Ovary (tissue), 9 donors: Measurements from ENCODE around the gene ISCA2. TPM values are rescaled to one million over a fixed set of nuclear protein-coding genes. Genes with fewer than 3 reads are reported as not detected.

Source experiments
- DNase-seq, 5 donors: peaks; one replicate each; pipeline ENCODE4 v3.0.0-alpha.2; 2019 to 2020
- H3K27ac ChIP-seq, 2 donors: fragments of 200-600 bp; one replicate each; pipeline versions ENCODE4 v1.5.1 to v1.8.0; 2019 to 2022
- H3K27me3 ChIP-seq: fragments of 200-600 bp; one replicate; pipeline ENCODE4 v1.8.0; 2022
- H3K36me3 ChIP-seq: fragments of 200-600 bp; sonication (generic); one replicate; pipeline ENCODE4 v1.5.1; 2019
- H3K4me1 ChIP-seq: one replicate; pipeline ENCODE4 v1.8.1; 2013; ENCODE audit warnings: mild to moderate bottlenecking, moderate library complexity; ENCODE audit not compliant: insufficient read depth
- H3K4me3 ChIP-seq: fragments of 200-600 bp; sonication (generic); one replicate; pipeline ENCODE4 v1.5.1; 2017
- H3K9me3 ChIP-seq, 2 donors: fragments of 200-600 bp in 1 of 2; sonication (generic) in 1 of 2; one replicate each; pipeline versions ENCODE4 v1.5.1 to v1.8.1; 2013 to 2019; ENCODE audit warnings: mild to moderate bottlenecking in 1 of 2, moderate library complexity in 1 of 2
- CTCF ChIP-seq, 3 donors: fragments of 450-650 bp in 2 of 3; fragments of 200-600 bp in 1 of 3; IDR thresholded peaks; one replicate each; pipeline versions ENCODE4 v1.5.1 to v1.8.0; 2016 to 2022; ENCODE audit warnings: antibody characterized with exemption in 3 of 3, mild to moderate bottlenecking in 1 of 3
- EP300 ChIP-seq: sonication (generic); formaldehyde crosslinking; IDR thresholded peaks from one replicate; pipeline ENCODE4 v1.6.1; 2017; ENCODE audit warnings: antibody characterized with exemption
- POLR2A ChIP-seq: fragments of 450-650 bp; IDR thresholded peaks from one replicate; pipeline ENCODE4 v1.6.1; 2017; ENCODE audit warnings: antibody characterized with exemption, mild to moderate bottlenecking, moderate library complexity
- WGBS, 3 donors: extraction: QIAGEN DNeasy Blood & Tissue Kit in 1 of 3; methylation state at CpG; one replicate each; pipeline versions ENCODE4 v1.1.5 to v1.1.7; 2013 to 2017; 5-methylcytosine and 5-hydroxymethylcytosine counted together
- intact Hi-C, 4 donors: fragments of 100-400 bp; cut with DNase I; formaldehyde crosslinking; loops; one replicate each; pipeline versions ENCODE4 v1.11.0 to v1.15.1; 2022 to 2023
- polyA plus RNA-seq, 2 donors: library from polyadenylated mRNA; stranded (reverse); fragments of 200-250 nt in 1 of 2; fragments of 350-450 nt in 1 of 2; fragmentation: Illumina TruSeq in 1 of 2; extraction: RNeasy Lipid Tissue Mini Kit (QIAGEN cat#74804) in 1 of 2; gene quantifications; one replicate each; pipeline ENCODE4 v1.2.3, GENCODE V29; 2013 to 2014
- total RNA-seq, 7 donors: library from RNA; depleted of rRNA in 2 of 7; stranded (reverse); fragments of >200 nt in 2 of 7; fragmentation: NEBNext Ultra II Directional in 3 of 7; extraction: Animal tissue kit (Norgen Biotek cat#: 25700) in 3 of 7; gene quantifications; one replicate each; pipeline versions ENCODE4 v1.1.0 to v1.2.4, GENCODE V29; 2016 to 2023
- donor health status: DM: no; HTN: no; CAD: no; lungs with moderate emphysema.
- donor health status: DM: no; HTN: no; CAD: no.
- donor health status: Bipolar disorder and iron deficiency.
- donor health status: DM: yes; HTN: yes; CAD: no.
- donor health status: DM: no; HTN: no; CAD: no.
- donor health status: DM: yes; HTN: yes; CAD: no.

The ISCA2 gene
- total and polyA plus RNA-seq, 9 donors, result 11.7 to 47.4 (median 26.9) TPM

DNA sequence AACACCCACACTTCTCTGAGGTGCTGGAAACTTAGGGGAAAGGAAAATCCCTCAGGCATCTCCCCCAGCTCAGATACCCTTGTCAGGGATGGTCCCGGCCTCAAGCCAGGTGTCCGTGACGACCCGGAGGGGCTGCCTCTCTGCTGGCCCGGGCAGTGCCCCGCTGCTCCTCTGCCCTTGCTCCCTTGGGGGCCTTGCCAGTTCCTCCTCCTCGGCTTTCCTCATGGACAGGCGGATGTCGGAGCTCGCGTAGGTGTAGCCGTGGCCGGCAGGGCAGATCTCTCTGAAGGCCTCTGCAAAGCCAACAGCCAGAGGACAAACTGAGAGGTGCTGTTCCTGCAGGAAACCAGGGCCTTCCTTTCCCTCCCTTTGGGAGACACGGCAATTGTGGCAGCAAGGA lies 34.8 kb downstream of the ISCA2 start:
- intact Hi-C loops, result no loop called here
- Histone ChIP-seq H3K36me3 (no peaks in the 10 kb centered on the region), H3K4me1 (peaks cover 14% of the 10 kb centered on the region), H3K4me3 (no peak overlapping the region), H3K9me3 (no peaks in the 10 kb centered on the region), H3K27ac (no peak overlapping the region), H3K27me3 (no peaks in the 10 kb centered on the region)
- TF ChIP-seq POLR2A (no peak), CTCF (IDR thresholded peaks at IDR 0.05) (no peak), EP300 (no peak)
- DNase-seq, result no peak
- WGBS, 3 donors, result 84 to 89% (median 85%) methylated on average over 14 of the region's 14 CpGs

DNA sequence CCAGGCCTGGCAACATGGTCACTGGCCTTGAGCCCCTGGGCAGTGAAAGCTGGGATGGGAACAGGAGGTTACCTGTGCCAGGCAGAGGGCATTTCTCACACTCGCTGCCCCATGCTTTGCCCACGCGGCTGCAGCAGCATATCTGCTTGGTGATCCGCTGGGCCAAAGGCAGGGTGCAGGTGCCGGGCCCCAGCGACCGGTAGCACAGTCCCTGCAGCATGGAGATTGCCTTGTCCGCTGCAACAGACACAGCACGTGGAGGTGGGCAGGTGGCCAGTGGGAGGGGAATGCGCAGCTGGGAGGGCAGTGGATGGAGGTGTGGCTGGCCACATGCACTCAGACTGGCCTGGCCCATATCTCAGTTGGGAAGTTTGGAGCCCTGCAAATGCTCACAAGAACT lies 35.3 kb downstream of the ISCA2 start:
- H3K27me3 ChIP-seq, result no peaks in the 10 kb centered on the region
- 74 to 80% (median 77%) methylated on average over 10 of the region's 10 CpGs for WGBS, 3 donors
- intact Hi-C loops, result no loop called here
- H3K4me1 ChIP-seq, result peaks cover 14% of the 10 kb centered on the region
- no peak for DNase-seq
- H3K4me3 ChIP-seq, result no peak overlapping the region
- no peaks in the 10 kb centered on the region for H3K36me3 ChIP-seq
- no peak overlapping the region for H3K27ac ChIP-seq
- no peaks in the 10 kb centered on the region for H3K9me3 ChIP-seq
- TF ChIP-seq EP300 (no peak), POLR2A (no peak), CTCF (IDR thresholded peaks at IDR 0.05) (no peak)

- DNase-seq, result no peak
- no peaks in the 10 kb centered on the region for H3K9me3 ChIP-seq
- intact Hi-C loops, result no loop called here
- no peaks in the 10 kb centered on the region for H3K4me1 ChIP-seq
- 88 to 96% (median 92%) methylated on average over 3 of the region's 3 CpGs for WGBS, 3 donors
- no peaks in the 10 kb centered on the region for H3K27me3 ChIP-seq
- H3K27ac ChIP-seq, result no peak overlapping the region
- TF ChIP-seq POLR2A (no peak), CTCF (IDR thresholded peaks at IDR 0.05) (no peak), EP300 (no peak)
- no peak overlapping the region for H3K4me3 ChIP-seq
- H3K36me3 ChIP-seq, result no peaks in the 10 kb centered on the region
These were observed 37.4 kb downstream of the ISCA2 start for GRCh38 chr14:74531006-74531405.

GRCh38 chr14:74531467-74531866 lies 37.9 kb downstream of the ISCA2 start:
- no peak for DNase-seq

More at GRCh38 chr14:74531467-74531866, 37.9 kb downstream of the ISCA2 start:
- WGBS, 3 donors, result 58 to 61% (median 58%) methylated on average over 5 of the region's 5 CpGs
- Histone ChIP-seq H3K36me3 (no peaks in the 10 kb centered on the region), H3K27me3 (no peaks in the 10 kb centered on the region), H3K9me3 (no peaks in the 10 kb centered on the region), H3K27ac (no peak overlapping the region), H3K4me1 (no peaks in the 10 kb centered on the region), H3K4me3 (no peak overlapping the region)
- intact Hi-C loops, result no loop called here
- TF ChIP-seq CTCF (IDR thresholded peaks at IDR 0.05) (no peak), POLR2A (no peak), EP300 (no peak)
